Stimulated activated CD4-positive, alpha-beta T cell treated with anti-CD3 and anti-CD28 coated beads, Interleukin-12 subunit alpha, Interleukin-12 subunit beta, amount 100 ng/mL, for 4 hours (primary cell): ENCODE results near the gene RHBDF2.

Experiments
- DNase-seq: peaks from one replicate; pipeline ENCODE4 v3.0.0-alpha.2; 2020

The RHBDF2 gene

GRCh38 chr17:76501018-76501826 is at the start of gene RHBDF2:
Gene RHBDF2 (minus strand): TSS chr17:76501423. CDS start chr17:76481524, 19,899 bp downstream.
- peak; percentile 96 for DNase-seq

GRCh38 chr17:76549539-76549938 is 48.3 kb upstream of the RHBDF2 start:
- no peak for DNase-seq

- DNase-seq, result no peak
Observed at GRCh38 chr17:76549215-76549518, 47.9 kb upstream of the RHBDF2 start.

- no peak for DNase-seq
Observed at GRCh38 chr17:76548378-76549214, 47.4 kb upstream of the RHBDF2 start.

- DNase-seq, result no peak
Observed at GRCh38 chr17:76547642-76548202, 46.5 kb upstream of the RHBDF2 start.

DNA sequence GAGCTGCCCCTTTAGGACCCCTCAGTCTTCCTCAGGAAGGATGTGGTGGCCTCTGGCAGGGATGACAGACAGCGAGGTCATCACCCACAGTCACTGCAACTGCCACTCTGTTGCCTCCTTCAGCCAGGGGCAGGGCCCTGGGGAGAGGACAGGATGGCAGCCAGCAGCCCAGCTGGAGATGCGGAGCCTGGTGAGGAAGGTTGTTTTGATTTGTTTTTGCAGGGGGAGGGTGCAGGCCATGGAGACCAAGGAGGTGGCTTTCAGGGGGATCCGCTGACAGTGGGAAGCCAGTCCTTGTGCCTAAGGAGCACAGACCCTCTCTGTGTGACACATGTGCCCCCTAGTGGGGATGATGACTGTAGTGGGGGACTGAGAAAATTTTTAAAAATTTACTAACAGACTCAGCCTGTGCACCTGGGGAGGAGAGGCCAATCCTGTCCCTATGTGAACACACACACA is 46.0 kb upstream of the RHBDF2 start:
- DNase-seq, result no peak

GRCh38 chr17:76546556-76547182 is 45.4 kb upstream of the RHBDF2 start:
- no peak for DNase-seq

DNA sequence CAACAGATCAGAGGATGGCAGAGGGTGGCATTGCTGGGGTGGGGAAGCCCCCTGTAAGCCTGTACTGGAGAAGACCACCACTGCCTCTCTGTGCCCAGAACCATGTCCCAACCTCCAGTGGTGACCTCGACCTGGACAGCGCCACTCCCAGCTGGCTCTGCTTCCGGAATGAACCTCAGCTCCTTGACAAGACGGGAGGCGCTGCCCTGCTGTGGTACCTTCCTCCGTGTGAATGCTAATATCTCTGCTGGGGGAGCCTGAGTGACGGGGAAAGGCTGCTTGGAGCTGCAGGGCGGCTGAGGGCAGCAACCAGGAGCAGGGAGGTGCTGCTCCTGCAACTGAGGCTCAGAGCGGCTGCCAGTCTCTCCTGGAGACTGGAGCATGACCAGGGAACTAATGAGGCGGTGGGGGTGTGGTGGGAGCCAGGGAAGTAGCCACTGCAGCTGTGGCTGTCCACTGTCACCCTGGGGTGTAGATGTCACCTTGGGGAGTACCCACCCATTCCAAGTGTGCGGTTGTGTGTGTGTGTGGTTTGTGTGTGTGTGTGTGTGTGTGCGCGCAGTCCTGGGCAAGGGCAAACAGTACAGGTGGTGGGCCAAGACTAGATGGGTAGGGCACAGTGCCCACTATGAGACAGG is 44.8 kb upstream of the RHBDF2 start:
- DNase-seq, result no peak

DNA sequence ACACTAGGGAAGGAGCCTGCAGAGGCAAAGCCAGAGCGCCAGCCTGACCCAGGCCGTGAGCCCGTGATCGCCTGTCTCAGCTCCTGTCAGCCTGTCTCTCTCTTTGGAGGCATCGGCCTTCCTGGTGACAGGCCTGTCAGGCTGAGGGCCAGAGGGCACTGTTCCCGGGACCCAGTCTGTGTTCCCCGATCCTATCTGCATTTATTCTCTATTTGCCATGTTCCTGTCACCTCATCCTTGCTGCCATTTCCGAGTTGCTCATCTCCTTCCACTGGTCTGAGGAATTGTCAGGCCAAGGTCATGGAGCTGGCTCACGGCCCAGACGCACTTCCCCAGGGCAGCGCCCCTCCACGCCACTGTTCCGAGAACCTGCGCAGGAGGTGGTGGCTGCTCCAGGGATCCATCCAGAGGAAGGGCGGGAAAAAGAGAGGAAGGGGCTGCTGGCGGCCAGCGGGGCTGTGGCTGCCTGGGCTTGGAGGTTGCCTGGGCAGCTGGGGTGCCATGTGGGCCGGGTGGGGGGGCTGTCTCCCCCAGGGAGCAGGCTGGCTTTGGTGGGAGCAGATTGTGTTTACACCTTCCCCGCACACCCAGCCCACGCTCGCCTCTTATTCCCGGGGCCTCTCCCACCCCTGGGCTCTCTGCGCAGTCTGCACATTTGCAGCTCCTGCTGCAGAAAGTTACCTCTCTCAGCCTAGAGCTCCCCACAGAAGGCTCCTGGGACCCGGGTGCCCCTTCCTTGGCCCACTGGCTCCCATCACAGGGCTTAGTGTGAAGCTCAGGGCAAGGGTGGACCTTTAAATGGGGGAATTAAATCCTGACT is 43.5 kb upstream of the RHBDF2 start:
- DNase-seq, result no peak

GRCh38 chr17:76543826-76544545 is 42.8 kb upstream of the RHBDF2 start:
- DNase-seq, result no peak

- no peak for DNase-seq
Observed at GRCh38 chr17:76543482-76543825, 42.2 kb upstream of the RHBDF2 start.

GRCh38 chr17:76542984-76543383 is 41.8 kb upstream of the RHBDF2 start:
- no peak for DNase-seq

GRCh38 chr17:76542566-76542971 is 41.3 kb upstream of the RHBDF2 start:
- DNase-seq, result no peak

DNA sequence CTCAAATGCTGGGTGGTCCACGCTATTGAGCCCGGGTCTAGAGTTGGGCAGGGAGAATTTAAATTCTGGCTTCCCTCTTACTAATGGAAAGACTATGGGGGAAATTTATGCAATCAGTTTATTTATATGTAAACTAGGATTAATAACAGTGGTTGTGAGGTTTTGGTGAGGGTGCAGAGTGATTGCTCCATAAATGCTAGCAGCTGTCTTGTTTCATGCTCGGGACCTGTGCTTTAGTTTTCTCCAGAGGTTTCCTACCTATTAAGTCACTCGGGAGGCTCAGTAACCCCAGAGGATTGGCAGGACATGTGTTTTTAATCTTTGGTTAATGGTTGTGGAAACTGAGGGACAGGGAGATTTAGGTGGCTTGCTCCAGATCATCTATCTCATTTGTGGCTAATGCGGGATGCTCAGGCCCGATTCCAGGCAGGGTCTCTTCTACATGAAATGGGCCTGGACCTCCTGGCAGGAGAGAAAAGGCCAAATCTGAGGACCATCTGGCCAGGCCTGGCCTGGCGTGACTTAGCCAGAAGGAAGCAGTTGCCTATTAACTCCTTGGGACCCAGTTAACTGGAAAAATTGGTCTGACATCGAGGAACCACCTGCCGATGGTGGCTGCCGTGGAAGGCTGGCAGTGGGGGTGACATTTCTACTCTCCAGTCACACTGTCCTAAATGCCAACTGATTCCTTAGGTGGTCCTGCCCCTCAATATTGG is 40.7 kb upstream of the RHBDF2 start:
- no peak for DNase-seq

GRCh38 chr17:76540381-76541300 is 39.4 kb upstream of the RHBDF2 start:
- no peak for DNase-seq

DNA sequence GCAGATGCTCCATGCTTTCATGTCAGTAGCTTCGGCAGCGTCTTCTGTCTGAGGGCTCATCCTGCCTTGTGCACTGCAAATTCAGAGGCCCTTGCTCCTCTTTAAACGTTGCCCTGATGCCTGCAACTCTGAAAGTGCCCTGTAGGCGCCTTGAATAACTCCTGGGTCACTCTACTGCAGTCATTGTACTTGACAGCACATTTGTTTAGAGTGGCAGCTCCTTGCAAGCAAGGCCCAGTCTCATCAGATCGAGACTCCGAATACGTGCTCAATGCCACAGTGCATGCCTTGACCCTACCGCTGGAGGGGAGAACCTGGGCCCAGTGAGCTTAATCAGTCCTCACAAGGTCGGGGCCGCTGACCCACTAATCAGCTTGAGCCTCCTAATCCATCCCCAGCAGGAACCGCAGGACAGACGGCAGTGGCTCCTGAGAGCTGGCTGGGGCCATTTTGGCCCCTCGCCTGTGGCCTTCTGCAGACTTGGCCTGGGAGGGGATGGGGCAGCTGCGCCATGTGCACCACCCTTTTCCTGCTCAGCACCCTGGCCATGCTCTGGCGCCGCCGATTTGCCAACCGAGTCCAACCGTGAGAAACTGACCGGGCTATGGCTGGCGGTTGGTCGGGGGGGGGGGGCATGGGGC is 38.5 kb upstream of the RHBDF2 start, which contains the start of gene PRCD:
PRCD (plus strand) TSS at position 414 of the 641 bp plus-strand sequence; CDS start at position 512, 98 bp downstream.
- DNase-seq, result no peak

DNA sequence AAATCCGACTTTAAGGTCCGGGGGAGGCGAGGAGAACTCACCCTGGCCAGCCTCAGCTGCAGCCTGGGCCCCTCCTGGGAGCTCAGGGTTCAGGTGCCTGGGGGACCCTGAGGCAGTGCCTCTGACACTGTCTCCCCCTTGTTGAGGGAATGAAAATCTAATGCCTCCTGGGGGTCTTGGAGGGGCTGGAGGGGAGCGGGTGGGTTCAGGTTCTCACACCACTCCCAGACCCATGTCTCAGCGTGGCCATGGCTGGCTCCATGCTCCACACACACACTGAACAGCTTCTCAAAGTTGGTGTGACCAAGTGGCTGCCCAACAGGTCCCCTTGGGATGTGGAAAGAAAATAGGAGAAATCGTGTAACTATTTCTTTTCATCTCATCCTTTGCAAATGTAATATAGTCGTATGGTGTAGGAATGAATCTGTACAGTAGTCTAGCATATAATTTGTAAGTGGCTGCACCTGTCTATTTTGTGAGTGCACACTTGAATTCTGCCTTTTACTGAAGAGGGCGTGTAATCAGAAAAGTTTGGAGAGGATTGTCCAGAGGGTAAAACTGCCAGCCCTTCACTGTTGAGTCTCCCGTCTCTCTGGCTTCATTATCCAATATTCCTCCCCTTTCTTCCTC is 37.8 kb upstream of the RHBDF2 start:
- no peak for DNase-seq

DNA sequence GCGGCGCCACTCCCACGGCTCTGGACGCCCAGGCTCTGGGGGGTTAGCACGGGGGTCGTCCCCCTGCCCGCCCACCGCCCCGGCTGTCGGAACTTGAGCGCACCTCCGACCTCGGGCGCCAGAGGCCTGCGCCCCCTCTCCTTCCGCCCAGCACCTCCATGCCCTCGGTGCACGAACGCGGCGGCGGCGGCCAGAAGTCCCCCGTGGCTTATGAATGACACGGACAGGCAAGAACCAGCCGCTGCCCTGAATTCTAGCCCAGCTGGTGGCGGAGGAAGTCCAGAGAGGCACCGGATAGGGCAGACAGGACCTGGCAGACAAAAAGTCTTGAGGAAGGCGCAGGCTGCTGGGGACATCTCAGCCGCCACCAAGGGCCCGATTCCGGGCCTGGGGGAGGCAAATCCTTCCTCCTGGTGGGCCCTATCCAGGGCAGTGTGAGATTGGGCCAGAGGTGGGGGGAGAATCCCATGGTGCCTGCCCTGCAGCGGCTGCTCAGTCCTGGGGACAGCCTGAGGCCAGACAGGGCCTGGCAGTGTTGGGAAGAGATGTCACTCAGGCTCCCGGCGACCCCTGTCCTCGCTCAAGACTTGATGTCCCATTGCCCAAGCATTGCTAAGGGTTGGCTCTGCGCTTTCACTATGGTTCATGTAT is 37.2 kb upstream of the RHBDF2 start:
- no peak for DNase-seq
